GM13976 (cell line): ENCODE results near the gene GALNT10.

Experiments used
- DNase-seq: peaks from one replicate; pipeline ENCODE4 v3.0.0; 2012; ENCODE audit warnings: low spot score
- CTCF ChIP-seq: IDR thresholded peaks from 2 replicates; pipeline ENCODE4 v1.5.1; 2012; ENCODE audit warnings: borderline replicate concordance, mild to moderate bottlenecking; ENCODE audit not compliant: insufficient read depth; ENCODE audit errors: extremely low read depth, missing control alignments, control extremely low read depth
- in situ Hi-C: fragments of 300-500 bp; cut with MboI; formaldehyde crosslinking; loops from one replicate; pipeline ENCODE4 v1.12.0; 2022; ENCODE audit warnings: low sequenced_read_pairs, mixed read lengths, inconsistent platforms; ENCODE audit not compliant: unreplicated experiment

Gene GALNT10

GRCh38 chr5:154291917-154292316 lies 101.4 kb downstream of the GALNT10 start:
- in situ Hi-C loops, result no loop called here
- no peak for DNase-seq
- no peak for TF ChIP-seq CTCF

GRCh38 chr5:154293219-154293618 lies 102.7 kb downstream of the GALNT10 start:
- TF ChIP-seq CTCF, result no peak
- DNase-seq, result no peak
- in situ Hi-C loops, result no loop called here

- in situ Hi-C loops, result no loop called here
- no peak for TF ChIP-seq CTCF
- DNase-seq, result no peak
Measured at GRCh38 chr5:154295551-154295950, 105.0 kb downstream of the GALNT10 start.

GRCh38 chr5:154296525-154297159 lies 106.1 kb downstream of the GALNT10 start:
- in situ Hi-C loops, result no loop called here
- DNase-seq, result no peak
- TF ChIP-seq CTCF, result no peak

- no peak for DNase-seq
- in situ Hi-C loops, result no loop called here
- TF ChIP-seq CTCF, result no peak
Measured at GRCh38 chr5:154298065-154298464, 107.5 kb downstream of the GALNT10 start.

GRCh38 chr5:154300207-154300883 lies 109.8 kb downstream of the GALNT10 start:
- no peak for TF ChIP-seq CTCF
- in situ Hi-C loops, result no loop called here
- no peak for DNase-seq
